MM.1S (cell line): Measurements from ENCODE around the gene CDK17.

ENCODE experiments used
- DNase-seq: peaks from one replicate; pipeline ENCODE4 v3.0.0-alpha.2; 2015
- H2AFZ ChIP-seq: fragments of 300-600 bp; sonication (generic); 2 replicates; pipeline ENCODE4 v1.6.0; 2016; ENCODE audit warnings: antibody characterized with exemption, low read length
- H3F3A ChIP-seq: fragments of 300-600 bp; sonication (generic); 2 replicates; pipeline ENCODE4 v1.6.1; 2016; ENCODE audit warnings: mild to moderate bottlenecking, antibody characterized with exemption, low read length, moderate library complexity, mixed read lengths; ENCODE audit not compliant: insufficient read depth
- H3K27ac ChIP-seq: fragments of 300-600 bp; sonication (generic); 2 replicates; pipeline ENCODE4 v1.5.1; 2016; ENCODE audit warnings: mild to moderate bottlenecking, low read length
- H3K27me3 ChIP-seq: fragments of 300-600 bp; sonication (generic); replicated peaks from 2 replicates; pipeline ENCODE4 v1.6.0; 2016; ENCODE audit warnings: low read length; ENCODE audit not compliant: insufficient read depth
- H3K36me3 ChIP-seq: fragments of 300-600 bp; sonication (generic); replicated peaks from 2 replicates; pipeline ENCODE4 v1.6.1; 2016; ENCODE audit warnings: mild to moderate bottlenecking, low read length, mixed read lengths; ENCODE audit not compliant: insufficient read depth
- H3K4me1 ChIP-seq: fragments of 300-600 bp; sonication (generic); 2 replicates; pipeline ENCODE4 v1.6.1; 2016; ENCODE audit warnings: low read length, mixed read lengths
- H3K4me2 ChIP-seq: fragments of 300-600 bp; sonication (generic); 2 replicates; pipeline ENCODE4 v1.6.0; 2016; ENCODE audit warnings: low read depth, low read length
- H3K4me3 ChIP-seq: fragments of 300-600 bp; sonication (generic); 2 replicates; pipeline ENCODE4 v1.5.1; 2016; ENCODE audit warnings: low read length, mixed read lengths
- H3K79me2 ChIP-seq: fragments of 300-600 bp; sonication (generic); 2 replicates; pipeline ENCODE4 v1.6.1; 2016; ENCODE audit warnings: mixed run types, low read length, mixed read lengths
- H3K9ac ChIP-seq: fragments of 300-600 bp; sonication (generic); 2 replicates; pipeline ENCODE4 v1.6.1; 2016; ENCODE audit warnings: low read length, mixed read lengths
- H3K9me2 ChIP-seq: fragments of 300-600 bp; sonication (generic); replicated peaks from 2 replicates; pipeline ENCODE4 v1.6.1; 2016; ENCODE audit warnings: mild to moderate bottlenecking, low read length, mixed read lengths; ENCODE audit not compliant: insufficient read depth
- H3K9me3 ChIP-seq: fragments of 300-600 bp; sonication (generic); replicated peaks from 2 replicates; pipeline ENCODE4 v1.6.1; 2016; ENCODE audit warnings: mild to moderate bottlenecking, low read length, mixed read lengths; ENCODE audit not compliant: insufficient read depth
- H4K20me1 ChIP-seq: fragments of 300-600 bp; sonication (generic); 2 replicates; pipeline ENCODE4 v1.6.1; 2016; ENCODE audit warnings: mild to moderate bottlenecking, low read length, moderate library complexity, mixed read lengths; ENCODE audit not compliant: insufficient read depth
- EZH2 ChIP-seq: fragments of 300-600 bp; sonication (generic); optimal IDR thresholded peaks from 2 replicates; pipeline ENCODE3; 2017; ENCODE audit warnings: low read depth, mild to moderate bottlenecking, antibody characterized with exemption, low read length, mixed read lengths
- EZH2phosphoT487 ChIP-seq: fragments of 300-600 bp; sonication (generic); IDR thresholded peaks from 2 replicates; pipeline ENCODE4 v1.6.1; 2018; ENCODE audit warnings: antibody characterized with exemption, low read length
- TF ChIP-seq, protein P1 (sequence below): fragments of 300-600 bp; sonication (generic); IDR thresholded peaks from 2 replicates; pipeline ENCODE4 v1.5.1; 2016; ENCODE audit warnings: antibody characterized with exemption, low read length, mixed read lengths

Gene CDK17

DNA sequence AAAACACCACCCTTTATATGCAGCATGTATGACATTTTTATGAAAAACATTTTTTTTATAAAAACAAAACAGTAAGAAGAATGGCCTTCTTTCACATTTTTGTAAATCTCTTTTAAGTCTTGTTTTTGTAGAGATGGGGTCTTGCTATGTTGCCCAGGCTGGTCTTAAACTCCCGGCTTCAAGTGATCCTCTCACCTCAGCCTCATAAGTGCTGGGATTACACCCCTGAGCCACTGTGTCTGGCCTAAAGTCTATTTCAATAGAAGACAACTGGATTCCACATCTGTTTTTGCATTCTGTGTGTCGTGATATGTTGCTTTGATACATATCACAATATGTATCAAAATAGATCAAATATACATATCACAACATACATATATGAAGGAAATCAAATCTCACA, 107.1 kb downstream of the CDK17 start:
- no peaks in the 10 kb centered on the region for H4K20me1 ChIP-seq
- no peaks in the 10 kb centered on the region for H3K9me3 ChIP-seq
- no peak overlapping the region for H3K4me3 ChIP-seq
- TF ChIP-seq EZH2 (no peak), EZH2phosphoT487 (no peak)
- TF ChIP-seq, protein P1, sequence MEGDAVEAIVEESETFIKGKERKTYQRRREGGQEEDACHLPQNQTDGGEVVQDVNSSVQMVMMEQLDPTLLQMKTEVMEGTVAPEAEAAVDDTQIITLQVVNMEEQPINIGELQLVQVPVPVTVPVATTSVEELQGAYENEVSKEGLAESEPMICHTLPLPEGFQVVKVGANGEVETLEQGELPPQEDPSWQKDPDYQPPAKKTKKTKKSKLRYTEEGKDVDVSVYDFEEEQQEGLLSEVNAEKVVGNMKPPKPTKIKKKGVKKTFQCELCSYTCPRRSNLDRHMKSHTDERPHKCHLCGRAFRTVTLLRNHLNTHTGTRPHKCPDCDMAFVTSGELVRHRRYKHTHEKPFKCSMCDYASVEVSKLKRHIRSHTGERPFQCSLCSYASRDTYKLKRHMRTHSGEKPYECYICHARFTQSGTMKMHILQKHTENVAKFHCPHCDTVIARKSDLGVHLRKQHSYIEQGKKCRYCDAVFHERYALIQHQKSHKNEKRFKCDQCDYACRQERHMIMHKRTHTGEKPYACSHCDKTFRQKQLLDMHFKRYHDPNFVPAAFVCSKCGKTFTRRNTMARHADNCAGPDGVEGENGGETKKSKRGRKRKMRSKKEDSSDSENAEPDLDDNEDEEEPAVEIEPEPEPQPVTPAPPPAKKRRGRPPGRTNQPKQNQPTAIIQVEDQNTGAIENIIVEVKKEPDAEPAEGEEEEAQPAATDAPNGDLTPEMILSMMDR, result no peak
- no peak overlapping the region for H3K27ac ChIP-seq
- no peak for DNase-seq
- no peaks in the 10 kb centered on the region for H3K27me3 ChIP-seq
- H3K36me3 ChIP-seq, result peaks cover 9% of the 10 kb centered on the region; the same call in 1 of the 2 replicates
- no peaks in the 10 kb centered on the region for H3K9me2 ChIP-seq
- H3K4me1 ChIP-seq, result peaks cover 22% of the 10 kb centered on the region
- H3F3A ChIP-seq, result no peaks in the 10 kb centered on the region
- H3K9ac ChIP-seq, result no peak overlapping the region
- no peak overlapping the region for H2AFZ ChIP-seq
- no peak overlapping the region for H3K4me2 ChIP-seq
- H3K79me2 ChIP-seq, result no peaks in the 10 kb centered on the region

DNA sequence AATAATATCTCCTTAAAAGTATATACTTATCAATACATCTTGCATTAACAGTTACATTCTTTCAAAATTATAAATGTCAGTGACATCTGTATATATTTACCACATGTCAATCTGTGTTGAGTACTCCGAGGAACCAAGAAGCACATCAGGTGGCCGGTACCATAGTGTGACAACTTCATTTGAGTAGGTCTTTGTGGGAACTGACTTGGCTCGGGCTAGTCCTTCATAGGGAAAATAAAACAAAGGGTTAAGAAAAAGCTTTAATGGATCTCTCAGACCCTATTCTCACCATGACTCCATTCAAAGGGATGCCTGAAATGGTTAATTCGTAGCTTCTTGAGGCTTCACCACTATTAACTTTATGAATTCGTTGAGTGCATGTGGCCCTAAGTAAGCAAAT, 111.2 kb downstream of the CDK17 start:
- no peak for DNase-seq
- Histone ChIP-seq H3K27ac (no peak overlapping the region), H3K9ac (no peak overlapping the region), H3K9me2 (no peaks in the 10 kb centered on the region), H3K9me3 (no peaks in the 10 kb centered on the region), H3K4me2 (no peak overlapping the region), H3K4me3 (no peak overlapping the region), H3K36me3 (0 out of 2 replicates have a peak, but pooled peaks cover 13% of the 10 kb centered on the region), H4K20me1 (no peaks in the 10 kb centered on the region), H3K27me3 (no peaks in the 10 kb centered on the region), H3F3A (no peaks in the 10 kb centered on the region), H3K4me1 (no peaks in the 10 kb centered on the region), H3K79me2 (no peaks in the 10 kb centered on the region), H2AFZ (no peak overlapping the region)
- TF ChIP-seq, protein P1, result no peak
- no peak for TF ChIP-seq EZH2phosphoT487
- TF ChIP-seq EZH2, result no peak

DNA sequence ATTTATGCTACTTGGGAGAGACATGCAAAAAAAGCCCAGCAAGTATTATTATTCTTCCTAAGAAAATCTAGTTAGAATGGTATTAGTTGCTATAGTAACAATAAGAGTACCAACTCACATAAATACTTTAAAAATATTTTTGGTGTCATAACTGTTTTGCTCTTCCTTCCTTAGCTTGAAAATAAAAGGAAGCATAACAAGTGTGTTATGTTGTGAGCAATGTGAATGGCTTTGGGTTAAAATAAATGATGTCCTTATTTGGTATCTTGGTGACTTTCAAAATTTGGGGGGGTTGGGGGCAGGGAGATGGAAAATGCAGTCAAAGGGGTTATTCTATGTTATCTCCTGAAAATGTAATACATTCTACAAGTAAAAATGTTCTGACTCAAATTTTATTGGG, 115.1 kb downstream of the CDK17 start:
- TF ChIP-seq EZH2, result no peak
- TF ChIP-seq EZH2phosphoT487, result no peak
- TF ChIP-seq, protein P1, result no peak
- Histone ChIP-seq H3K4me3 (no peak overlapping the region), H3K27ac (no peak overlapping the region), H3K4me1 (no peaks in the 10 kb centered on the region), H3K4me2 (no peak overlapping the region), H3K9me3 (no peaks in the 10 kb centered on the region), H4K20me1 (no peaks in the 10 kb centered on the region), H3K36me3 (0 out of 2 replicates have a peak, but pooled peaks cover 13% of the 10 kb centered on the region), H2AFZ (no peak overlapping the region), H3K9ac (no peak overlapping the region), H3F3A (no peaks in the 10 kb centered on the region), H3K9me2 (no peaks in the 10 kb centered on the region), H3K79me2 (no peaks in the 10 kb centered on the region), H3K27me3 (no peaks in the 10 kb centered on the region)
- DNase-seq, result no peak
